ENCODE results near the gene RPS6KA1. TPM values are rescaled to one million over a fixed set of nuclear protein-coding genes. Genes with fewer than 3 reads are reported as not detected.

The RPS6KA1 gene
- total and polyA plus RNA-seq, 5 donors, result 2.0 to 7.0 (median 4.3) TPM

DNA sequence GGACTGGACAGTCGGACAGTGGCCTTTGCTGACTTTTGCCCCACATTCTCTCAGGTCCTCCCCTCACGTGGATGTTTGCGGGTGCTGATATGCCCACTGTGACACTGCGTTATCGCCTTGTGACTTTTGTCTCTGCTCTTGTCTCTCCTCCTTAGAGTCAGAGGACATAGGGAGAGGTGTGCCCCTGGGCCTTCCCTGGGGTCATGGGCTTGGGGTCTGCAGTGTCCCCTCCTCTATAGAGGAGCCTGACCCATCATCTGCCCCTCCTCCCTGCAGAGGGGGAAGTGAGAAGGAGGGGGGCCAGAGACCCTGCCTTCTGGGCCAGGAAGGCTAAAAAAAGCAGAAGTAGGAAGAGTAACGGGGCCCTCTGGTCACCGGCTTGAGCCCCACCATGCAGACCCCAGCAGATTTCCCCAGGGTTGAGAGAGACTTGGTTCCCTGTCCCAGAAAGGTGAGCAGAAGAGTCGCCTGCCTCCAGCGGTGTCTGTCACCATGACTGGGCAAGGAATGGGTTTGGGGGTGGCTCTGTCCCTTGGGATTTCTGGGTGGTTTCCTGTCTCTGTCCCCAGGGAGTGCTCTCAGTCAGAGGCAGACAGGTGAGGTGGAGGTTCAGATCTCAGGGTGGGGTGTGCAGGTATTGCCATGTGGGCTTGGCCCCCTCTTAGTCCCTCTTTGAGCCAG lies 13.3 kb downstream of the RPS6KA1 start:
- intact Hi-C loops (cut with DNase I), result no loop called here
- H3K4me1 ChIP-seq (ENCODE audit: control insufficient read depth, insufficient read depth, low read length), result peaks cover 3% of the 10 kb centered on the region
- ATAC-seq (no peak), DNase-seq (no peak)
- no peaks in the 10 kb centered on the region for H3K9me3 ChIP-seq (ENCODE audit: control insufficient read depth, low read length)
- H3K27ac ChIP-seq (ENCODE audit: low read length), result no peak overlapping the region
- no peaks in the 10 kb centered on the region for H3K27me3 ChIP-seq (ENCODE audit: control insufficient read depth, insufficient read depth)
- no peak overlapping the region for H3K4me3 ChIP-seq (ENCODE audit: low read length)
- 81% methylated on average over 9 of the region's 9 CpGs for WGBS

- H3K4me3 ChIP-seq (ENCODE audit: low read length), result no peak overlapping the region
Measured at GRCh38 chr1:26543462-26543861, 13.9 kb downstream of the RPS6KA1 start.

GRCh38 chr1:26544126-26544525 lies 14.6 kb downstream of the RPS6KA1 start:
- Histone ChIP-seq H3K27me3 (ENCODE audit: control insufficient read depth, insufficient read depth) (no peaks in the 10 kb centered on the region), H3K9me3 (ENCODE audit: control insufficient read depth, low read length) (no peaks in the 10 kb centered on the region), H3K4me1 (ENCODE audit: control insufficient read depth, insufficient read depth, low read length) (peaks cover 3% of the 10 kb centered on the region), H3K4me3 (ENCODE audit: low read length) (no peak overlapping the region), H3K27ac (ENCODE audit: low read length) (no peak overlapping the region)
- ATAC-seq, result no peak
- no peak for DNase-seq
- 92% methylated on average over 5 of the region's 5 CpGs for WGBS
- intact Hi-C loops (cut with DNase I), result no loop called here

More at GRCh38 chr1:26543462-26543861, 13.9 kb downstream of the RPS6KA1 start:
- ATAC-seq (no peak), DNase-seq (no peak)
- no peaks in the 10 kb centered on the region for H3K27me3 ChIP-seq (ENCODE audit: control insufficient read depth, insufficient read depth)
- WGBS, result 80% methylated on average over 5 of the region's 5 CpGs
- intact Hi-C loops (cut with DNase I), result no loop called here
- no peaks in the 10 kb centered on the region for H3K9me3 ChIP-seq (ENCODE audit: control insufficient read depth, low read length)
- peaks cover 3% of the 10 kb centered on the region for H3K4me1 ChIP-seq (ENCODE audit: control insufficient read depth, insufficient read depth, low read length)
- no peak overlapping the region for H3K27ac ChIP-seq (ENCODE audit: low read length)

DNA sequence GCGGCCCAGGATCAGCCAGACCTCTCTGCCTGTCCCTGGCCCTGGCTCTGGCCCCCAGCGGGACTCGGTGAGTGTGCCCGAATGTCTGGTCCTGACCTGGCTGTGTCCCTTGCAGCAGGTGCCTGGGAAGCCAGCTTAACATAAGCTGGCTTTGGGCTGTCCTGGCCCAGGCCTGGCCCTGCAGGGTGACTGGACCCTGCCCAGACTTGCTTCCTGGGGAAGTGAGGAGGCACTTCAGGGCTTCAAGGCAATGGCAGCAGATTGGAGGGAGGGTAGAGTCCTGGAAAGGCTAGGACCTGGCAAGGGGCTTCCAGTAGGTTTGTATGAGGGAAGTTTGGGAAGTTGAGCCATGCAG lies 16.4 kb downstream of the RPS6KA1 start:
- H3K4me3 ChIP-seq (ENCODE audit: low read length), result no peak overlapping the region
- intact Hi-C loops (cut with DNase I), result no loop called here
- no peak for ATAC-seq
- H3K9me3 ChIP-seq (ENCODE audit: control insufficient read depth, low read length), result no peaks in the 10 kb centered on the region
- peaks cover 3% of the 10 kb centered on the region for H3K4me1 ChIP-seq (ENCODE audit: control insufficient read depth, insufficient read depth, low read length)
- no peak for DNase-seq
- WGBS, result 84% methylated on average over 4 of the region's 4 CpGs
- H3K27ac ChIP-seq (ENCODE audit: low read length), result no peak overlapping the region
- no peaks in the 10 kb centered on the region for H3K27me3 ChIP-seq (ENCODE audit: control insufficient read depth, insufficient read depth)

GRCh38 chr1:26546375-26546774 lies 16.8 kb downstream of the RPS6KA1 start:
- H3K27ac ChIP-seq (ENCODE audit: low read length), result no peak overlapping the region

GRCh38 chr1:26546819-26547218 lies 17.3 kb downstream of the RPS6KA1 start:
- intact Hi-C loops (cut with DNase I), result no loop called here
- 97% methylated on average over 7 of the region's 7 CpGs for WGBS
- ATAC-seq (no peak), DNase-seq (no peak)
- Histone ChIP-seq H3K27ac (ENCODE audit: low read length) (no peak overlapping the region), H3K4me1 (ENCODE audit: control insufficient read depth, insufficient read depth, low read length) (peaks cover 2% of the 10 kb centered on the region), H3K27me3 (ENCODE audit: control insufficient read depth, insufficient read depth) (no peaks in the 10 kb centered on the region), H3K4me3 (ENCODE audit: low read length) (no peak overlapping the region), H3K9me3 (ENCODE audit: control insufficient read depth, low read length) (no peaks in the 10 kb centered on the region)

More at GRCh38 chr1:26546375-26546774, 16.8 kb downstream of the RPS6KA1 start:
- peaks cover 3% of the 10 kb centered on the region for H3K4me1 ChIP-seq (ENCODE audit: control insufficient read depth, insufficient read depth, low read length)
- no peaks in the 10 kb centered on the region for H3K9me3 ChIP-seq (ENCODE audit: control insufficient read depth, low read length)
- no peak for ATAC-seq
- DNase-seq, result no peak
- WGBS, result 82% methylated on average over 8 of the region's 8 CpGs
- no peak overlapping the region for H3K4me3 ChIP-seq (ENCODE audit: low read length)
- H3K27me3 ChIP-seq (ENCODE audit: control insufficient read depth, insufficient read depth), result no peaks in the 10 kb centered on the region
- intact Hi-C loops (cut with DNase I), result no loop called here

- Histone ChIP-seq H3K4me1 (ENCODE audit: control insufficient read depth, insufficient read depth, low read length) (no peaks in the 10 kb centered on the region), H3K27ac (ENCODE audit: low read length) (no peak overlapping the region), H3K9me3 (ENCODE audit: control insufficient read depth, low read length) (no peaks in the 10 kb centered on the region), H3K27me3 (ENCODE audit: control insufficient read depth, insufficient read depth) (no peaks in the 10 kb centered on the region), H3K4me3 (ENCODE audit: low read length) (no peak overlapping the region)
- ATAC-seq (no peak), DNase-seq (no peak)
- WGBS, result 72% methylated on average over 3 of the region's 3 CpGs
- intact Hi-C loops (cut with DNase I), result no loop called here
Measured at GRCh38 chr1:26548841-26549240, 19.3 kb downstream of the RPS6KA1 start.

DNA sequence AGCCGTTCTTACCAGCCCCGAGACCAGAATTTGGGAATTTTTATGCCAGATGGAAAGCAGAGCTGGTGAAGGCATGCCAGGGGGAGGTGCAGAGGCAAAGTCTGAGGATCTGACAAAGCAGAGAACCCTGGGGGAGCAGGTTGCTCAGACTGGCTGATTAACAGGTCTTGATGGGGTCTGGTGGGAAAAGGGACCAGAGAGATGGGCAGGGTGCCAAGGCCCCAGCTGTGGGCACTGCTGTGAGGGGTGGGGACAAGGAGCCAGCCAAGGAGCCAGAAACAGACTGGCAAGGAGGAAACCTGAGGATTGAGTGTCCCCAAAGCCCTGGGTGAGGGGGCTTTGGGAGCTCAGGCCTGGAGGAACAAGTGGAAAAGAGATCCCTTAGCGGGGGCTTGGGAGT lies 21.4 kb downstream of the RPS6KA1 start:
- intact Hi-C loops (cut with DNase I), result no loop called here
- Histone ChIP-seq H3K4me3 (ENCODE audit: low read length) (no peak overlapping the region), H3K27ac (ENCODE audit: low read length) (no peak overlapping the region), H3K4me1 (ENCODE audit: control insufficient read depth, insufficient read depth, low read length) (no peaks in the 10 kb centered on the region), H3K9me3 (ENCODE audit: control insufficient read depth, low read length) (no peaks in the 10 kb centered on the region), H3K27me3 (ENCODE audit: control insufficient read depth, insufficient read depth) (no peaks in the 10 kb centered on the region)
- no peak for DNase-seq
- 96% methylated on average over 3 of the region's 3 CpGs for WGBS
- ATAC-seq, result no peak

DNA sequence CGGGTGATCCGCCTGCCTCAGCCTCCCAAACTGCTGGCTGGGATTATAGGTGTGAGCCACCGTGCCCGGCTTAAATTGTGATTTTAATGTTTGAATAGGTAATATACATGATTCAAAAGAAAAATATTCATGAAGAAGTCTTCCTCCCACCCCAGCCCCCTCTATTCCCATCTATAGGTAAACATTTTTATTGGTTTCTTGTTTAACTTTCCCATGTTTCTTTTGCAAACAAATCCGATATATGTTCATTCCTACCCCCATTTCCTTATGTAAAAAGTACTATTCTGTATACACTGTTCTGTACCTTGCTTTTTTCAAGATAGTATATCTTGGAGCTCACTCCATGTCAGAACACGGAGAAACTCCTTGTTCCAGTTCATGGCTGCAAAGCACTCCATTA lies 23.2 kb downstream of the RPS6KA1 start:
- Histone ChIP-seq H3K4me1 (ENCODE audit: control insufficient read depth, insufficient read depth, low read length) (no peaks in the 10 kb centered on the region), H3K4me3 (ENCODE audit: low read length) (no peak overlapping the region), H3K9me3 (ENCODE audit: control insufficient read depth, low read length) (no peaks in the 10 kb centered on the region), H3K27ac (ENCODE audit: low read length) (no peak overlapping the region), H3K27me3 (ENCODE audit: control insufficient read depth, insufficient read depth) (no peaks in the 10 kb centered on the region)
- WGBS, result 94% methylated on average over 6 of the region's 6 CpGs
- intact Hi-C loops (cut with DNase I), result no loop called here
- DNase-seq (no peak), ATAC-seq (no peak)

- DNase-seq (no peak), ATAC-seq (no peak)
- no peaks in the 10 kb centered on the region for H3K4me1 ChIP-seq (ENCODE audit: control insufficient read depth, insufficient read depth, low read length)
- no peaks in the 10 kb centered on the region for H3K9me3 ChIP-seq (ENCODE audit: control insufficient read depth, low read length)
- intact Hi-C loops (cut with DNase I), result no loop called here
- no peak overlapping the region for H3K27ac ChIP-seq (ENCODE audit: low read length)
- no peak overlapping the region for H3K4me3 ChIP-seq (ENCODE audit: low read length)
- no peaks in the 10 kb centered on the region for H3K27me3 ChIP-seq (ENCODE audit: control insufficient read depth, insufficient read depth)
- WGBS, result 83% methylated on average over 14 of the region's 14 CpGs
Measured at GRCh38 chr1:26553942-26554682, 24.6 kb downstream of the RPS6KA1 start.

- intact Hi-C loops (cut with DNase I), result no loop called here
- 92% methylated on average over 10 of the region's 10 CpGs for WGBS
Measured at GRCh38 chr1:26554781-26555180, 25.2 kb downstream of the RPS6KA1 start.

More at GRCh38 chr1:26554781-26555180, 25.2 kb downstream of the RPS6KA1 start:
- H3K27me3 ChIP-seq (ENCODE audit: control insufficient read depth, insufficient read depth), result no peaks in the 10 kb centered on the region
- no peak overlapping the region for H3K27ac ChIP-seq (ENCODE audit: low read length)
- DNase-seq (no peak), ATAC-seq (no peak)
- H3K4me1 ChIP-seq (ENCODE audit: control insufficient read depth, insufficient read depth, low read length), result no peaks in the 10 kb centered on the region
- no peak overlapping the region for H3K4me3 ChIP-seq (ENCODE audit: low read length)
- H3K9me3 ChIP-seq (ENCODE audit: control insufficient read depth, low read length), result no peaks in the 10 kb centered on the region
